Measurements from ENCODE around the gene CNPY1.

DNA sequence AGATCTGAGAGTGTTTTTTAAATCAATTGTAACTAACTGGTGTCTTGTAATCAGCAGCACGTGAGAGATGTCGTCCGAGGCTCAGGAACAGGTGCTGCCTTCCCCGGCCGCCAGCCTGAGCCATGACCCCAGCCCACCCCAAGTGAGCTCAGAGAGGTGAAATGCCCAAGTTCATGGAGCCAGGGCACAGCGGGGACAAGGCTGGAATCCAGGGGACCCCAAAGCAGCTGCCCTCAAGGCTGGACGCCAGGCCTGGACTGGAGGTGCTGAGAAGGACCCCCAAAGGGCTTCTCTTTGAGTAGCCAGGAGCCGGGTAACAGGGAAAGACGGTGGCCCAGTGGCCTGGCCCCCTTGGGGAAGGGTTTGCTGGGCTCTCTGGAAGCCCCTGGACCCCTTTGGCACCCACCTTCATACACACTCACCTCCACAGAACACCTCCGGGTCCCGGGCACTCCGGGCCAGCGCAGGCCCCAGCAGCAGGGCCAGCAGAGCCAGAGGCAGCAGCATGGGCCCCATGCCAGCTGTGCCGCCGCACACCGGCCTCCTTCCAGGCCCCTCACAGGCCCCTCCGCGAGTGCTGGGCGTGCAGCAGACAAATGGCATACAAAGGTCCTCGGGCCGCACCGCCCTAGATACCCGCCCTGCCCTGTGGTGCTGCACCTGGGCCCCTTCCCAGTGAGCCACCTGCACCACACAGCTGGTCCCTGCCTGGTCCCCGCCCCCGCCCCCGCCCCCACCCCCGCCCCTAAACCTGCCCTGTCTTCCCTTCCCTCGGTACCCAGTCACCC, 24.0 kb upstream of the CNPY1 start:
- TF ChIP-seq EP300 (IDR thresholded peaks at IDR 0.05) = no peak
- TF ChIP-seq, protein P1, sequence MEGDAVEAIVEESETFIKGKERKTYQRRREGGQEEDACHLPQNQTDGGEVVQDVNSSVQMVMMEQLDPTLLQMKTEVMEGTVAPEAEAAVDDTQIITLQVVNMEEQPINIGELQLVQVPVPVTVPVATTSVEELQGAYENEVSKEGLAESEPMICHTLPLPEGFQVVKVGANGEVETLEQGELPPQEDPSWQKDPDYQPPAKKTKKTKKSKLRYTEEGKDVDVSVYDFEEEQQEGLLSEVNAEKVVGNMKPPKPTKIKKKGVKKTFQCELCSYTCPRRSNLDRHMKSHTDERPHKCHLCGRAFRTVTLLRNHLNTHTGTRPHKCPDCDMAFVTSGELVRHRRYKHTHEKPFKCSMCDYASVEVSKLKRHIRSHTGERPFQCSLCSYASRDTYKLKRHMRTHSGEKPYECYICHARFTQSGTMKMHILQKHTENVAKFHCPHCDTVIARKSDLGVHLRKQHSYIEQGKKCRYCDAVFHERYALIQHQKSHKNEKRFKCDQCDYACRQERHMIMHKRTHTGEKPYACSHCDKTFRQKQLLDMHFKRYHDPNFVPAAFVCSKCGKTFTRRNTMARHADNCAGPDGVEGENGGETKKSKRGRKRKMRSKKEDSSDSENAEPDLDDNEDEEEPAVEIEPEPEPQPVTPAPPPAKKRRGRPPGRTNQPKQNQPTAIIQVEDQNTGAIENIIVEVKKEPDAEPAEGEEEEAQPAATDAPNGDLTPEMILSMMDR (IDR thresholded peaks at IDR 0.05) = no peak

Measured in suprapubic skin (tissue), 3 donors.